CD4-positive, CD25-positive, alpha-beta regulatory T cell (primary cell): ENCODE results near the gene ACOT7. TPM values are rescaled to one million over a fixed set of nuclear protein-coding genes. Genes with fewer than 3 reads are reported as not detected.
A peak's percentile ranks its signal among the peaks of the same experiment; 100 is the strongest.
"Not testable (repeated sequence)": the region's sequence is repeated elsewhere in the genome, so short reads cannot be mapped to it uniquely, and the experiment has no call there.

Source experiments
- ATAC-seq, 2 donors: fragments of 150-1000 bp; cut with Tn5 transposase; one replicate each; pipeline ENCODE4 v1.10.0; 2021; ENCODE audit warnings: low read depth in 2 of 2, moderate number of reproducible peaks in 2 of 2, moderate library complexity in 1 of 2
- DNase-seq, 3 donors: peaks; one replicate each; pipeline versions ENCODE4 v3.0.0 to v3.0.0-alpha.2; 2012 to 2022; ENCODE audit warnings: mixed read lengths in 1 of 3
- H3K27ac ChIP-seq: one replicate; pipeline ENCODE4 v1.7.0; 2013; ENCODE audit warnings: mild to moderate bottlenecking, low read length; ENCODE audit not compliant: insufficient read depth, poor library complexity, severe bottlenecking
- H3K27me3 ChIP-seq: one replicate; pipeline ENCODE4 v1.7.0; 2013; ENCODE audit warnings: low read length; ENCODE audit not compliant: control insufficient read depth, insufficient read depth
- H3K36me3 ChIP-seq: one replicate; pipeline ENCODE4 v1.7.0; 2013; ENCODE audit warnings: mild to moderate bottlenecking, low read length, moderate library complexity; ENCODE audit not compliant: control insufficient read depth, insufficient read depth
- H3K4me1 ChIP-seq: 2 replicates; pipeline ENCODE4 v1.7.0; 2013; ENCODE audit warnings: mild to moderate bottlenecking, low read length; ENCODE audit not compliant: insufficient read depth, control insufficient read depth, poor library complexity, severe bottlenecking
- H3K4me3 ChIP-seq: one replicate; pipeline ENCODE4 v1.7.0; 2013; ENCODE audit warnings: low read depth, mild to moderate bottlenecking, low read length, moderate library complexity
- H3K9me3 ChIP-seq, 2 experiments: 1 replicate in 1 of 2; 2 replicates in 1 of 2; pipeline ENCODE4 v1.7.0; 2013; ENCODE audit warnings: low read length in 2 of 2, mild to moderate bottlenecking in 1 of 2, moderate library complexity in 1 of 2; ENCODE audit not compliant: control insufficient read depth in 2 of 2
- H3K27ac Mint-ChIP-seq, 3 donors: one replicate each; pipeline ENCODE4 v1.8.0; 2020 to 2022; ENCODE audit warnings: mild to moderate bottlenecking in 3 of 3, mixed read lengths in 3 of 3, moderate library complexity in 2 of 3
- H3K27me3 Mint-ChIP-seq: one replicate; pipeline ENCODE4 v1.8.0; 2022; ENCODE audit warnings: mild to moderate bottlenecking, mixed read lengths
- H3K36me3 Mint-ChIP-seq: one replicate; pipeline ENCODE4 v1.8.0; 2020; ENCODE audit warnings: mixed read lengths
- H3K4me1 Mint-ChIP-seq, 4 donors: one replicate each; pipeline ENCODE4 v1.8.0; 2020 to 2022; ENCODE audit warnings: mixed read lengths in 4 of 4, mild to moderate bottlenecking in 1 of 4
- H3K4me3 Mint-ChIP-seq, 4 donors: one replicate each; pipeline ENCODE4 v1.8.0; 2020 to 2022; ENCODE audit warnings: mild to moderate bottlenecking in 4 of 4, mixed read lengths in 4 of 4, moderate library complexity in 3 of 4
- H3K9me3 Mint-ChIP-seq, 7 donors: one replicate each; pipeline ENCODE4 v1.8.0; 2020 to 2022; ENCODE audit warnings: mixed read lengths in 7 of 7, mild to moderate bottlenecking in 3 of 7, moderate library complexity in 2 of 7
- polyA plus RNA-seq, 4 donors: library from polyadenylated mRNA; unstranded; fragments of 300-500 nt; fragmentation: Illumina TruSeq; gene quantifications; one replicate each; pipeline ENCODE4 v1.2.3, GENCODE V29; 2021
- total RNA-seq: library from RNA; stranded (reverse); gene quantifications from one replicate; pipeline ENCODE4 v1.2.3, GENCODE V29; 2022

The ACOT7 gene
- 9.6 TPM for total RNA-seq
- 10 to 100 TPM in 2 of 4 donors, 1 to 10 TPM in 2; 9.3 to 13.6 (median 9.9) TPM for polyA plus RNA-seq

DNA sequence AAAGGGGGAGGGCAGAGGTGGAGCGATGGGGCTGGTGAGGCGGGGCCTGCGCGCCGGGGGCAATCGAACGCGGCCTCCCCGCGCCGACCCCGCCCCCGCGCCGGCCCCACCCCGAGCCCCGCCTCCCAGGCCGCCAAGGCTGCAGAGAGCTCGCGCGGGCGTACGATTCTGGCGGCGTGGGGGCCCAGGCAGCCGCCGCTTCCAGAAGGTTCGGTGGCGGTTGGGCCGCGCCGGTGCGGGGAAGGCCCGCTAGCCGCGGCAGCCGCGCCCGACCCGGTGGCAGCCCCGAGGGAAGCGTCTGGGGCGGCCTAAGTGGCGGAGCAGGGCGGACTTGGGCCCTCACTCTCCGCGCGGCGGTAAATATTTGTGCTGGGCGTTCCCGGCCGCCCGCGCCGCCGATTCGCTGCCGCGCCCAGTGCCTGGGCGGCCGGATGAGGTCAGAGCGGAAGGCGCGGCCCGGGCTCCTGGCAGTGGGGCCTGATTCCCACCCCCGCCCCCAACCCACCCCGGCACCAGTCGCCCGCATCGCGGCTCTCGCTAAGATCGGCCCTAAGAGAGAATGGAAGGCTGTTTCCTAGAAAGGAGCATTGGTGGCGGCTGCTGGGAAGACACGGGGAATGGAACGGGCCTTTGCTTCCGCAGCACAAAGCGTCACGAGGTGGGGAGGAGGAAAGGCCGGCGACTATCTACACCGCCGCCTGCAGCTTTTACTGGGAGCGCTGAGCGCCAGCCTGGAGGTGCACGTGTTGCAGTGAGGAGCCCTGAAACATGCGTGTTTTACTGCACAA is at the start of gene ACOT7:
ACOT7 (minus strand) TSS at position 368 of the 788 bp plus-strand sequence. CDS start 368 bp downstream, outside the sequence.
- Histone ChIP-seq H3K4me3 (peak within 1 kb of the TSS; percentile 56), H3K4me1 (peaks cover 27% of the 10 kb centered on the region), H3K36me3 (no peaks in the 10 kb centered on the region), H3K27ac (peak within 1 kb of the TSS; percentile 88), H3K27me3 (no peaks in the 10 kb centered on the region), H3K9me3 (no peaks in the 10 kb centered on the region)
- no peaks in the 10 kb centered on the region for H3K36me3 Mint-ChIP-seq
- peak within 1 kb of the TSS; percentile 91 to 95 (median 93) for H3K4me3 Mint-ChIP-seq
- H3K9me3 Mint-ChIP-seq = no peaks in the 10 kb centered on the region
- H3K27ac Mint-ChIP-seq = peak within 1 kb of the TSS; percentile 92 to 94 (median 92)
- peak; percentile 86 to 93 (median 91) for DNase-seq
- peak; percentile 87 to 90 for ATAC-seq
- H3K4me1 Mint-ChIP-seq = peaks cover 6 to 34% (median 16%) of the 10 kb centered on the region in 4 donors
- no peaks in the 10 kb centered on the region for H3K27me3 Mint-ChIP-seq

- Histone ChIP-seq H3K9me3 (no peaks in the 10 kb centered on the region), H3K36me3 (no peaks in the 10 kb centered on the region), H3K27me3 (peaks cover 8% of the 10 kb centered on the region), H3K4me1 (peaks cover 12% of the 10 kb centered on the region), H3K4me3 (no peak overlapping the region), H3K27ac (no peak overlapping the region)
- Mint-ChIP-seq H3K27ac (peak overlapping the region in 1 of 3 donors; percentile 52), H3K4me3 (peak overlapping the region in 1 of 4 donors; percentile 59), H3K4me1 (peaks cover 0 to 24% (median 8%) of the 10 kb centered on the region in 4 donors), H3K9me3 (peaks cover 0 to 2% (median 0%) of the 10 kb centered on the region in 7 donors), H3K36me3 (no peaks in the 10 kb centered on the region), H3K27me3 (peaks cover 65% of the 10 kb centered on the region)
- ATAC-seq (no peak), DNase-seq (no peak)
These were observed 48.0 kb upstream of the ACOT7 start for GRCh38 chr1:6441586-6441985.

GRCh38 chr1:6440198-6441126 is 46.9 kb upstream of the ACOT7 start:
- ATAC-seq (peak; percentile 72 to 79), DNase-seq (peak; percentile 65 to 71 (median 71))
- peaks cover 8% of the 10 kb centered on the region for H3K27me3 ChIP-seq
- no peaks in the 10 kb centered on the region for H3K36me3 Mint-ChIP-seq
- peaks cover 0 to 18% (median 8%) of the 10 kb centered on the region in 4 donors for H3K4me1 Mint-ChIP-seq
- peak overlapping the region in 1 of 3 donors; percentile 76 for H3K27ac Mint-ChIP-seq
- no peaks in the 10 kb centered on the region for H3K9me3 ChIP-seq
- no peak overlapping the region for H3K4me3 ChIP-seq
- peaks cover 64% of the 10 kb centered on the region for H3K27me3 Mint-ChIP-seq
- peaks cover 0 to 2% (median 0%) of the 10 kb centered on the region in 7 donors for H3K9me3 Mint-ChIP-seq
- H3K4me1 ChIP-seq = peaks cover 10% of the 10 kb centered on the region
- H3K27ac ChIP-seq = no peak overlapping the region
- H3K36me3 ChIP-seq = no peaks in the 10 kb centered on the region
- H3K4me3 Mint-ChIP-seq = peak overlapping the region in 3 of 4 donors; percentile 59 to 73 (median 61)

- H3K4me1 Mint-ChIP-seq = peaks cover 0 to 14% (median 5%) of the 10 kb centered on the region in 4 donors
- Histone ChIP-seq H3K27ac (no peak overlapping the region), H3K4me1 (peaks cover 10% of the 10 kb centered on the region), H3K36me3 (no peaks in the 10 kb centered on the region), H3K27me3 (peaks cover 4% of the 10 kb centered on the region), H3K9me3 (no peaks in the 10 kb centered on the region), H3K4me3 (no peak overlapping the region)
- no peaks in the 10 kb centered on the region for H3K36me3 Mint-ChIP-seq
- peak overlapping the region in 1 of 3 donors; percentile 57 for H3K27ac Mint-ChIP-seq
- ATAC-seq (peak; percentile 64 to 73), DNase-seq (peak; percentile 65 to 71 (median 69))
- no peaks in the 10 kb centered on the region for H3K9me3 Mint-ChIP-seq
- peak overlapping the region in 3 of 4 donors; percentile 52 to 57 (median 56) for H3K4me3 Mint-ChIP-seq
- peaks cover 53% of the 10 kb centered on the region for H3K27me3 Mint-ChIP-seq
These were observed 44.5 kb upstream of the ACOT7 start for GRCh38 chr1:6438047-6438525.

- not testable (repeated sequence) for H3K9me3 Mint-ChIP-seq
- H3K27me3 Mint-ChIP-seq = peaks cover 47% of the 10 kb centered on the region
These were observed 43.6 kb upstream of the ACOT7 start for GRCh38 chr1:6437012-6437700.

GRCh38 chr1:6436277-6436676 is 42.7 kb upstream of the ACOT7 start:
- Mint-ChIP-seq H3K4me1 (peaks cover 0 to 14% (median 5%) of the 10 kb centered on the region in 4 donors), H3K27me3 (peaks cover 43% of the 10 kb centered on the region)
- H3K27ac ChIP-seq, H3K36me3 Mint-ChIP-seq, H3K9me3 ChIP-seq, H3K4me3 Mint-ChIP-seq, DNase-seq, H3K36me3 ChIP-seq, H3K27ac Mint-ChIP-seq, H3K4me1 ChIP-seq, H3K9me3 Mint-ChIP-seq, H3K4me3 ChIP-seq, ATAC-seq, H3K27me3 ChIP-seq: not testable (repeated sequence)

More at GRCh38 chr1:6437012-6437700, 43.6 kb upstream of the ACOT7 start:
- H3K36me3 ChIP-seq, H3K9me3 ChIP-seq, H3K27ac Mint-ChIP-seq, H3K27me3 ChIP-seq, H3K27ac ChIP-seq, H3K4me3 Mint-ChIP-seq, H3K4me1 ChIP-seq, ATAC-seq, H3K4me3 ChIP-seq, DNase-seq, H3K36me3 Mint-ChIP-seq: not testable (repeated sequence)
- H3K4me1 Mint-ChIP-seq = peaks cover 0 to 14% (median 5%) of the 10 kb centered on the region in 4 donors

DNA sequence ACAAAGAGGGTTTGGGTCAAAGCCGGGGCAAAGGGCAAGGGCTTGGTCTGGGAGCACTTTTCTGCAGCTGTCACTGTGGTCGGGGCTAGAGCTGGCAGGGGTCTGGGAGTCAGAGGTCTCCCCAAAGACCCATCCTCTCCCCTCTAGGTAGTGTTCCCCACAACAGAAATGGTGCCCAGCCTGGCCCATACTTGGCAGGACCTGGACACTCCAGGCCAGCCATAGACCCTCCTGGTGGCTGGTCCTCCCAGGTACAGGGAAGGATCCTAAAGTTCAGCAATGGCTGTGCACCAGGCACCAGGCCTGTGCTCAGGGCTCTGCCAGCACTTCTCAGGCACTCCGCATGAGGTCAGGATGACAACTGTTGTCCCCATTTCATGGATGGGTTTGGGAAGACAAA is 42.0 kb upstream of the ACOT7 start:
- Mint-ChIP-seq H3K9me3 (peaks cover 0 to 1% (median 0%) of the 10 kb centered on the region in 7 donors), H3K4me1 (peaks cover 0 to 11% (median 5%) of the 10 kb centered on the region in 4 donors), H3K36me3 (no peaks in the 10 kb centered on the region), H3K4me3 (no peak overlapping the region), H3K27me3 (peaks cover 44% of the 10 kb centered on the region), H3K27ac (no peak overlapping the region)
- ATAC-seq (no peak), DNase-seq (no peak)
- no peak overlapping the region for H3K4me3 ChIP-seq
- no peaks in the 10 kb centered on the region for H3K36me3 ChIP-seq
- H3K4me1 ChIP-seq = peaks cover 5% of the 10 kb centered on the region
- no peaks in the 10 kb centered on the region for H3K9me3 ChIP-seq
- H3K27me3 ChIP-seq = no peaks in the 10 kb centered on the region
- H3K27ac ChIP-seq = no peak overlapping the region
